Activated CD4-positive, alpha-beta T cell treated with anti-CD3 and anti-CD28 coated beads for 48 hours (primary cell): ENCODE results near the gene KIF1B.
"Not testable (repeated sequence)": the region's sequence is repeated elsewhere in the genome, so short reads cannot be mapped to it uniquely, and the experiment has no call there.

Experiments
- DNase-seq: peaks from one replicate; pipeline ENCODE4 v3.0.0-alpha.2; 2020

KIF1B gene

GRCh38 chr1:10398278-10398733 lies 187.9 kb downstream of the KIF1B start:
- DNase-seq: no peak

- peak; percentile 99 for DNase-seq
Measured at GRCh38 chr1:10398734-10399443, 188.5 kb downstream of the KIF1B start, which contains the start of gene PGD. PGD (plus strand) TSS chr1:10399064; CDS start chr1:10399118, 54 bp downstream.

- no peak for DNase-seq
Measured at GRCh38 chr1:10399444-10399941, 189.1 kb downstream of the KIF1B start.

GRCh38 chr1:10400013-10400412 lies 189.6 kb downstream of the KIF1B start:
- no peak for DNase-seq

- DNase-seq: no peak
Measured at GRCh38 chr1:10401281-10401680, 190.9 kb downstream of the KIF1B start.

GRCh38 chr1:10402729-10403274 lies 192.4 kb downstream of the KIF1B start:
- peak; percentile 9 for DNase-seq

- DNase-seq: no peak
Measured at GRCh38 chr1:10407201-10407600, 196.8 kb downstream of the KIF1B start.

GRCh38 chr1:10415211-10415930 lies 205.0 kb downstream of the KIF1B start:
- no peak for DNase-seq

GRCh38 chr1:10415967-10416366 lies 205.6 kb downstream of the KIF1B start:
- DNase-seq: not testable (repeated sequence)

- DNase-seq: not testable (repeated sequence)
Measured at GRCh38 chr1:10418741-10419140, 208.4 kb downstream of the KIF1B start.

GRCh38 chr1:10419351-10419750 lies 209.0 kb downstream of the KIF1B start:
- DNase-seq: no peak

- DNase-seq: no peak
Measured at GRCh38 chr1:10421637-10422036, 211.3 kb downstream of the KIF1B start.

GRCh38 chr1:10424034-10424433 lies 213.7 kb downstream of the KIF1B start:
- no peak for DNase-seq

GRCh38 chr1:10424651-10425050 lies 214.3 kb downstream of the KIF1B start:
- no peak for DNase-seq

- DNase-seq: not testable (repeated sequence)
Measured at GRCh38 chr1:10425826-10426534, 215.6 kb downstream of the KIF1B start.

GRCh38 chr1:10426535-10426848 lies 216.1 kb downstream of the KIF1B start:
- DNase-seq: not testable (repeated sequence)

- no peak for DNase-seq
Measured at GRCh38 chr1:10428984-10429383, 218.6 kb downstream of the KIF1B start.

- peak; percentile 45 for DNase-seq
Measured at GRCh38 chr1:10429868-10430215, 219.5 kb downstream of the KIF1B start.

- peak; percentile 96 for DNase-seq
Measured at GRCh38 chr1:10430216-10431069, 220.1 kb downstream of the KIF1B start, which contains the start of gene CENPS. CENPS (plus strand) TSS chr1:10430433; CDS start chr1:10430518, 85 bp downstream.
